H9 (cell line): Measurements from ENCODE around the gene KMT5B. TPM values are rescaled to one million over a fixed set of nuclear protein-coding genes. Genes with fewer than 3 reads are reported as not detected.
"Not testable (repeated sequence)": the region's sequence is repeated elsewhere in the genome, so short reads cannot be mapped to it uniquely, and the experiment has no call there.

Source experiments
- DNase-seq: peaks from one replicate; pipeline ENCODE4 v3.0.0-alpha.2; 2017
- H2AFZ ChIP-seq: one replicate; pipeline ENCODE4 v1.6.1; 2013; ENCODE audit warnings: mild to moderate bottlenecking, low read length, control low read depth, moderate library complexity
- H2AK5ac ChIP-seq: 2 replicates; pipeline ENCODE4 v1.6.1; 2013; ENCODE audit warnings: low read length, control low read depth, mixed read lengths; ENCODE audit not compliant: insufficient read length
- H2BK120ac ChIP-seq: one replicate; pipeline ENCODE4 v1.6.1; 2013; ENCODE audit warnings: low read depth, mild to moderate bottlenecking, low read length, control low read depth, inconsistent platforms; ENCODE audit not compliant: poor library complexity, severe bottlenecking
- H2BK12ac ChIP-seq: 2 replicates; pipeline ENCODE4 v1.6.1; 2013; ENCODE audit warnings: low read length, control low read depth, mixed read lengths, low read depth; ENCODE audit not compliant: insufficient read length
- H2BK15ac ChIP-seq: 2 replicates; pipeline ENCODE4 v1.6.1; 2013; ENCODE audit warnings: low read depth, low read length, control low read depth
- H2BK20ac ChIP-seq: one replicate; pipeline ENCODE4 v1.6.1; 2013; ENCODE audit warnings: low read depth, mild to moderate bottlenecking, low read length, control low read depth, inconsistent platforms; ENCODE audit not compliant: poor library complexity, severe bottlenecking
- H2BK5ac ChIP-seq: 2 replicates; pipeline ENCODE4 v1.6.1; 2013; ENCODE audit warnings: low read length, control low read depth, mixed read lengths; ENCODE audit not compliant: insufficient read length
- H3K14ac ChIP-seq: 2 replicates; pipeline ENCODE4 v1.6.1; 2013; ENCODE audit warnings: low read length, control low read depth; ENCODE audit not compliant: insufficient read depth
- H3K18ac ChIP-seq: 2 replicates; pipeline ENCODE4 v1.6.1; 2013; ENCODE audit warnings: low read depth, mild to moderate bottlenecking, mixed read lengths, low read length, control low read depth; ENCODE audit not compliant: insufficient read length
- H3K23ac ChIP-seq: 2 replicates; pipeline ENCODE4 v1.6.1; 2013; ENCODE audit warnings: low read length, control low read depth, mixed read lengths, low read depth; ENCODE audit not compliant: insufficient read length
- H3K23me2 ChIP-seq: 2 replicates; pipeline ENCODE4 v1.6.1; 2013; ENCODE audit warnings: low read depth, mild to moderate bottlenecking, mixed read lengths, low read length, control low read depth; ENCODE audit not compliant: insufficient read length, poor library complexity, severe bottlenecking
- H3K27ac ChIP-seq: 2 replicates; pipeline ENCODE4 v1.5.1; 2013; ENCODE audit warnings: low read length, control low read depth, mixed read lengths, low read depth; ENCODE audit not compliant: insufficient read length
- H3K27me3 ChIP-seq: 2 replicates; pipeline ENCODE4 v1.6.1; 2013; ENCODE audit warnings: low read length, control low read depth, inconsistent platforms; ENCODE audit not compliant: insufficient read depth
- H3K4ac ChIP-seq: 2 replicates; pipeline ENCODE4 v1.6.1; 2013; ENCODE audit warnings: low read depth, mild to moderate bottlenecking, control low read depth, inconsistent platforms, low read length, moderate library complexity
- H3K4me1 ChIP-seq: 2 replicates; pipeline ENCODE4 v1.6.1; 2013; ENCODE audit warnings: low read length, control low read depth, inconsistent platforms; ENCODE audit not compliant: insufficient read depth
- H3K4me2 ChIP-seq: 2 replicates; pipeline ENCODE4 v1.6.1; 2013; ENCODE audit warnings: low read length, control low read depth, mixed read lengths; ENCODE audit not compliant: insufficient read length, insufficient read depth
- H3K56ac ChIP-seq: 2 replicates; pipeline ENCODE4 v1.6.1; 2013; ENCODE audit warnings: low read depth, mild to moderate bottlenecking, mixed read lengths, low read length, control low read depth; ENCODE audit not compliant: insufficient read length
- H3K79me1 ChIP-seq: 2 replicates; pipeline ENCODE4 v1.6.1; 2013; ENCODE audit warnings: low read depth, mild to moderate bottlenecking, moderate library complexity, low read length, control low read depth, inconsistent platforms; ENCODE audit not compliant: insufficient read depth, poor library complexity, severe bottlenecking
- H3K79me2 ChIP-seq: 2 replicates; pipeline ENCODE4 v1.6.1; 2013; ENCODE audit warnings: low read length, control low read depth, inconsistent platforms; ENCODE audit not compliant: insufficient read depth
- H3K9ac ChIP-seq: 2 replicates; pipeline ENCODE4 v1.6.1; 2013; ENCODE audit warnings: low read length, control low read depth, mixed read lengths; ENCODE audit not compliant: insufficient read length; ENCODE audit errors: extremely low read depth
- H3K9me3 ChIP-seq: one replicate; pipeline ENCODE4 v1.6.1; 2013; ENCODE audit warnings: low read depth, low read length, inconsistent platforms; ENCODE audit not compliant: control insufficient read depth
- H3T11ph ChIP-seq: one replicate; pipeline ENCODE4 v1.6.1; 2013; ENCODE audit warnings: mild to moderate bottlenecking, low read length, control low read depth, inconsistent platforms
- H4K20me1 ChIP-seq: one replicate; pipeline ENCODE4 v1.6.1; 2013; ENCODE audit not compliant: control insufficient read depth, insufficient read length, insufficient read depth
- H4K5ac ChIP-seq: 2 replicates; pipeline ENCODE4 v1.6.1; 2013; ENCODE audit warnings: low read depth, mild to moderate bottlenecking, mixed read lengths, low read length, control low read depth; ENCODE audit not compliant: insufficient read length
- H4K8ac ChIP-seq: replicated peaks from 2 replicates; pipeline ENCODE4 v1.6.1; 2013; ENCODE audit warnings: low read length, control low read depth, mixed read lengths, low read depth; ENCODE audit not compliant: insufficient read length
- H4K91ac ChIP-seq: 2 replicates; pipeline ENCODE4 v1.6.1; 2013; ENCODE audit warnings: low read depth, mild to moderate bottlenecking, moderate library complexity, mixed read lengths, low read length, control low read depth; ENCODE audit not compliant: insufficient read length
- H3K27ac Mint-ChIP-seq, 3 experiments: 2 replicates in 2 of 3; 3 replicates in 1 of 3; pipeline ENCODE4 v1.8.0; 2020 to 2021; ENCODE audit warnings: mixed read lengths in 3 of 3, mild to moderate bottlenecking in 1 of 3, moderate library complexity in 1 of 3
- H3K27me3 Mint-ChIP-seq: 2 replicates; pipeline ENCODE4 v1.8.0; 2021; ENCODE audit warnings: low read depth, mild to moderate bottlenecking, moderate library complexity, mixed read lengths
- H3K36me3 Mint-ChIP-seq, 3 experiments: 2 replicates in 2 of 3; 3 replicates in 1 of 3; pipeline ENCODE4 v1.8.0; 2020 to 2021; ENCODE audit warnings: low read depth in 3 of 3, mixed read lengths in 3 of 3; ENCODE audit not compliant: insufficient read depth in 1 of 3
- H3K4me1 Mint-ChIP-seq, 2 experiments: 2 replicates each; pipeline ENCODE4 v1.8.0; 2020; ENCODE audit warnings: mixed read lengths in 2 of 2
- H3K4me3 Mint-ChIP-seq, 2 experiments: 2 replicates in 1 of 2; 3 replicates in 1 of 2; pipeline ENCODE4 v1.8.0; 2020 to 2021; ENCODE audit warnings: mild to moderate bottlenecking in 2 of 2, mixed read lengths in 2 of 2, moderate library complexity in 1 of 2
- H3K9me3 Mint-ChIP-seq, 2 experiments: 2 replicates in 1 of 2; 3 replicates in 1 of 2; pipeline ENCODE4 v1.8.0; 2020; ENCODE audit warnings: mild to moderate bottlenecking in 2 of 2, mixed read lengths in 2 of 2, moderate library complexity in 1 of 2
- WGBS: extraction: QIAGEN DNeasy Blood & Tissue Kit; methylation state at CpG from one replicate; pipeline ENCODE4 v1.1.7; 2013; ENCODE audit warnings: missing lambda C conversion rate, low lambda C conversion rate, mixed read lengths; ENCODE audit not compliant: insufficient read length; ENCODE audit errors: extremely low coverage; 5-methylcytosine and 5-hydroxymethylcytosine counted together
- total RNA-seq: library from RNA; stranded (reverse); gene quantifications from 2 replicates; pipeline ENCODE4 v1.2.1, GENCODE V29; 2021

The KMT5B gene
- total RNA-seq, 1 experiment from 2014 or later, result 61.6 TPM

GRCh38 chr11:68243847-68244246 is 30.8 kb upstream of the KMT5B start:
- not testable (repeated sequence) for H3K36me3 Mint-ChIP-seq, H3K4me1 Mint-ChIP-seq, H4K5ac ChIP-seq, H2BK5ac ChIP-seq, H3K9me3 Mint-ChIP-seq, H3K23ac ChIP-seq, H3K27me3 Mint-ChIP-seq, H3K79me1 ChIP-seq, H3K56ac ChIP-seq, H3K27me3 ChIP-seq, H3K9ac ChIP-seq, H2BK20ac ChIP-seq, H3K79me2 ChIP-seq, H3K4me2 ChIP-seq, H2AFZ ChIP-seq, H2BK12ac ChIP-seq, H3K18ac ChIP-seq, H3K4me1 ChIP-seq, H3K9me3 ChIP-seq, H3K4me3 Mint-ChIP-seq, H4K20me1 ChIP-seq, H3K27ac ChIP-seq, H3K4ac ChIP-seq, H3K27ac Mint-ChIP-seq, H3K23me2 ChIP-seq, H4K8ac ChIP-seq, H2AK5ac ChIP-seq, H2BK15ac ChIP-seq, DNase-seq, H3K14ac ChIP-seq, H4K91ac ChIP-seq, H3T11ph ChIP-seq, H2BK120ac ChIP-seq
- no CpG with 5 or more reads among the region's 1 CpG for WGBS
